GM12878 (cell line): ENCODE measurements around the gene RSRC1. TPM values are rescaled to one million over a fixed set of nuclear protein-coding genes. Genes with fewer than 3 reads are reported as not detected.

ENCODE experiments used
- ATAC-seq: fragments of 200-7000 bp; cut with Tn5 transposase; 3 replicates; pipeline ENCODE4 v1.9.1; 2020; ENCODE audit warnings: mild to moderate bottlenecking, moderate library complexity
- BruUV-seq: library from RNA; stranded (reverse); fragments of 400-500 nt; replicated peaks from 2 replicates; lab custom pipeline; 2021; lab: Mats Ljungman, UMichigan
- CTCF ChIA-PET: fragments of 300-600 bp; sonication (Branson Sonifier 250); formaldehyde crosslinking; extraction: SDS; loops from one replicate; lab custom pipeline; 2021; ENCODE audit warnings: inconsistent platforms; lab: Yijun Ruan, JAX
- POLR2A ChIA-PET: fragments of 350-600 bp; formaldehyde crosslinking; extraction: SDS; loops from one replicate; lab custom pipeline; 2021; ENCODE audit warnings: inconsistent platforms; lab: Charles Lee
- RAD21 ChIA-PET: fragments of 300-600 bp; sonication (Branson Sonifier 250); formaldehyde crosslinking; loops from one replicate; lab custom pipeline; 2023; ENCODE audit warnings: antibody characterized with exemption; ENCODE audit not compliant: unreplicated experiment; lab: Charles Lee
- SMC1A ChIA-PET: fragments of 300-600 bp; sonication (Branson Sonifier 250); formaldehyde crosslinking; loops from one replicate; lab custom pipeline; 2023; ENCODE audit not compliant: unreplicated experiment, uncharacterized antibody; lab: Charles Lee
- DNase-seq: peaks from one replicate; pipeline ENCODE4 v3.0.0-alpha.2; 2011; ENCODE audit warnings: low read depth, low spot score
- FAIRE-seq: peaks from 3 replicates; lab custom pipeline; 2011; peaks lifted over from hg19 to GRCh38; lab: Jason Lieb, UNC
- H2AFZ ChIP-seq: 2 replicates; pipeline ENCODE4 v1.6.0; 2011; ENCODE audit warnings: low read depth, low read length, control low read depth; ENCODE audit not compliant: control insufficient read depth
- H3K27ac ChIP-seq: 2 replicates; pipeline ENCODE4 v1.5.1; 2011; ENCODE audit warnings: control low read depth; ENCODE audit not compliant: control insufficient read depth, insufficient read depth
- H3K27me3 ChIP-seq, 2 experiments: replicated peaks in 1 of 2; 2 replicates each; pipeline versions ENCODE4 v1.6.0 to v1.6.1; 2011; ENCODE audit warnings: low read length in 1 of 2; ENCODE audit not compliant: control insufficient read depth in 2 of 2, insufficient read depth in 2 of 2
- H3K36me3 ChIP-seq, 2 experiments: 2 replicates each; pipeline ENCODE4 v1.5.1; 2011; ENCODE audit warnings: low read length in 1 of 2; ENCODE audit not compliant: control insufficient read depth in 2 of 2, insufficient read depth in 2 of 2
- H3K4me1 ChIP-seq: 2 replicates; pipeline ENCODE4 v1.6.1; 2011; ENCODE audit warnings: mild to moderate bottlenecking, low read length, moderate library complexity, mixed read lengths; ENCODE audit not compliant: control insufficient read depth, insufficient read depth
- H3K4me2 ChIP-seq: 2 replicates; pipeline ENCODE4 v1.6.0; 2011; ENCODE audit warnings: control low read depth; ENCODE audit not compliant: control insufficient read depth, insufficient read depth
- H3K4me3 ChIP-seq: fragments of 200-600 bp; sonication (generic); 2 replicates; pipeline ENCODE4 v1.5.1; 2016
- H3K79me2 ChIP-seq: 2 replicates; pipeline ENCODE4 v1.6.0; 2011; ENCODE audit warnings: low read length; ENCODE audit not compliant: control insufficient read depth, insufficient read depth
- H3K9ac ChIP-seq: 2 replicates; pipeline ENCODE4 v1.8.0; 2011; ENCODE audit warnings: low read length, control low read depth, mixed read lengths; ENCODE audit not compliant: control insufficient read depth, insufficient read depth
- H3K9me3 ChIP-seq: replicated peaks from 3 replicates; pipeline ENCODE4 v1.5.1; 2011; ENCODE audit warnings: mild to moderate bottlenecking, low read length; ENCODE audit not compliant: control insufficient read depth, insufficient read depth
- H4K20me1 ChIP-seq: 2 replicates; pipeline ENCODE4 v1.6.0; 2011; ENCODE audit not compliant: control insufficient read depth, insufficient read depth
- JUND ChIP-seq: IDR thresholded peaks from 2 replicates; pipeline ENCODE4 v1.6.1; 2012; ENCODE audit warnings: low read depth, mild to moderate bottlenecking, low read length, improper control_type of control experiment, moderate library complexity
- NBN ChIP-seq: fragments of 450-650 bp; IDR thresholded peaks from 2 replicates; pipeline ENCODE4 v1.6.1; 2016
- SPI1 ChIP-seq: IDR thresholded peaks from 2 replicates; pipeline ENCODE4 v1.6.1; 2011; ENCODE audit warnings: low read depth, mild to moderate bottlenecking, low read length, moderate library complexity, borderline replicate concordance; ENCODE audit not compliant: insufficient read depth
- ZNF207 ChIP-seq: fragments of 450-650 bp; IDR thresholded peaks from 2 replicates; pipeline ENCODE4 v1.6.1; 2014; ENCODE audit warnings: antibody characterized with exemption, mild to moderate bottlenecking, borderline replicate concordance
- ZNF384 ChIP-seq: IDR thresholded peaks from 2 replicates; pipeline ENCODE4 v1.6.1; 2012; ENCODE audit warnings: low read depth, mild to moderate bottlenecking, low read length, improper control_type of control experiment, borderline replicate concordance
- WGBS: methylation state at CpG from one replicate; pipeline ENCODE4 v1.1.6; 2016; ENCODE audit warnings: low lambda C conversion rate; ENCODE audit not compliant: insufficient replicate concordance, insufficient coverage; ENCODE audit errors: missing lambda C conversion rate; 5-methylcytosine and 5-hydroxymethylcytosine counted together
- in situ Hi-C: fragments of 300-500 bp; cut with MboI; formaldehyde crosslinking; loops from 9 replicates; pipeline ENCODE4 v1.14.3; 2018; ENCODE audit warnings: mixed read lengths
- intact Hi-C: fragments of 100-400 bp; cut with micrococcal nuclease; formaldehyde crosslinking; loops from one replicate; pipeline ENCODE4 v1.14.2; 2022; ENCODE audit not compliant: unreplicated experiment
- polyA plus RNA-seq, 11 experiments: library from polyadenylated mRNA; depleted of rRNA in 4 of 11; unstranded in 6 of 11; stranded (reverse) in 5 of 11; fragments of >200 nt; fragmentation: Nextera tagmentation in 4 of 11; fragmentation: Illumina TruSeq in 1 of 11; extraction: Ambion mirVana in 4 of 11; extraction: Trizol in 1 of 11; gene quantifications; 1 replicate in 1 of 11; 2 replicates in 10 of 11; pipeline versions ENCODE4 v1.2.1 to v1.2.3, GENCODE V29; 2011 to 2016; ENCODE audit warnings: inconsistent platforms in 2 of 11, missing spikeins in 2 of 11, low read depth in 1 of 11
- total RNA-seq, 4 experiments: library from RNA; depleted of rRNA in 3 of 4; stranded (reverse); fragments of >200 nt in 3 of 4; fragmentation: Illumina TruSeq in 1 of 4; extraction: Trizol in 1 of 4; gene quantifications; 2 replicates each; pipeline versions ENCODE4 v1.2.1 to v1.2.3, GENCODE V29; 2013 to 2021

Gene RSRC1
- total and polyA plus RNA-seq, 10 of the 15 experiments (the other 5 are each of a cell fraction or from before 2014, with no cell fraction given) = 16.4 to 85.9 (median 42.0) TPM

- Histone ChIP-seq H4K20me1 (no peaks in the 10 kb centered on the region), H3K4me3 (no peak overlapping the region), H3K27ac (peak overlapping the region; percentile 66), H3K9ac (no peak overlapping the region), H3K27me3 (no peaks in the 10 kb centered on the region), H3K4me1 (peaks cover 13% of the 10 kb centered on the region), H3K79me2 (no peaks in the 10 kb centered on the region), H3K36me3 (no peaks in the 10 kb centered on the region), H3K9me3 (no peaks in the 10 kb centered on the region), H2AFZ (no peak overlapping the region; the same call in 1 of the 2 replicates), H3K4me2 (peak overlapping the region; percentile 20)
- ChIA-PET SMC1A (interaction anchor here (0.6 to 2.7 kb wide), 11 partner anchors 8 to 554 kb away, joined by 3 to 30 read pairs (median 4); no protein-coding TSS in a partner anchor), RAD21 (interaction anchor here (0.9 to 2.6 kb wide), 7 partner anchors 11 to 324 kb away, joined by 3 to 18 read pairs (median 6); no protein-coding TSS in a partner anchor), CTCF (interaction anchor here (0.7 to 1.5 kb wide), 7 partner anchors 11 to 114 kb away, joined by 3 to 16 read pairs (median 3); no protein-coding TSS in a partner anchor), POLR2A (no interaction called here)
- TF ChIP-seq ZNF384 (no peak), SPI1 (peak; percentile 71; the same call in 1 of the 2 replicates), ZNF207 (0 out of 2 replicates have a peak, but pooled peaks have one; percentile 4), JUND (no peak), NBN (0 out of 2 replicates have a peak, but pooled peaks have one; percentile 23)
- intact Hi-C loops = loop anchor here (2.0 kb wide), 1 partner anchor 63 kb away; no protein-coding TSS in a partner anchor
- in situ Hi-C loops = no loop called here
- 15% methylated on average over 5 of the region's 5 CpGs for WGBS
- peak; percentile 30 for DNase-seq
- BruUV-seq = no TSS peak
- FAIRE-seq = no peak
- peak; percentile 82 for ATAC-seq
Observed at GRCh38 chr3:158419820-158420653, 310.1 kb downstream of the RSRC1 start.
